GM12878 (cell line): ENCODE results near the gene RAB37. TPM values are rescaled to one million over a fixed set of nuclear protein-coding genes. Genes with fewer than 3 reads are reported as not detected.

ENCODE experiments used
- ATAC-seq: fragments of 200-7000 bp; cut with Tn5 transposase; 3 replicates; pipeline ENCODE4 v1.9.1; 2020; ENCODE audit warnings: mild to moderate bottlenecking, moderate library complexity
- BruUV-seq: library from RNA; stranded (reverse); fragments of 400-500 nt; replicated peaks from 2 replicates; lab custom pipeline; 2021; lab: Mats Ljungman, UMichigan
- CTCF ChIA-PET: fragments of 300-600 bp; sonication (Branson Sonifier 250); formaldehyde crosslinking; extraction: SDS; loops from one replicate; lab custom pipeline; 2021; ENCODE audit warnings: inconsistent platforms; lab: Yijun Ruan, JAX
- POLR2A ChIA-PET: fragments of 350-600 bp; formaldehyde crosslinking; extraction: SDS; loops from one replicate; lab custom pipeline; 2021; ENCODE audit warnings: inconsistent platforms; lab: Charles Lee
- RAD21 ChIA-PET: fragments of 300-600 bp; sonication (Branson Sonifier 250); formaldehyde crosslinking; loops from one replicate; lab custom pipeline; 2023; ENCODE audit warnings: antibody characterized with exemption; ENCODE audit not compliant: unreplicated experiment; lab: Charles Lee
- SMC1A ChIA-PET: fragments of 300-600 bp; sonication (Branson Sonifier 250); formaldehyde crosslinking; loops from one replicate; lab custom pipeline; 2023; ENCODE audit not compliant: unreplicated experiment, uncharacterized antibody; lab: Charles Lee
- DNase-seq: peaks from one replicate; pipeline ENCODE4 v3.0.0-alpha.2; 2011; ENCODE audit warnings: low read depth, low spot score
- FAIRE-seq: peaks from 3 replicates; lab custom pipeline; 2011; peaks lifted over from hg19 to GRCh38; lab: Jason Lieb, UNC
- H2AFZ ChIP-seq: 2 replicates; pipeline ENCODE4 v1.6.0; 2011; ENCODE audit warnings: low read depth, low read length, control low read depth; ENCODE audit not compliant: control insufficient read depth
- H3K27ac ChIP-seq: 2 replicates; pipeline ENCODE4 v1.5.1; 2011; ENCODE audit warnings: control low read depth; ENCODE audit not compliant: control insufficient read depth, insufficient read depth
- H3K27me3 ChIP-seq, 2 experiments: replicated peaks in 1 of 2; 2 replicates each; pipeline versions ENCODE4 v1.6.0 to v1.6.1; 2011; ENCODE audit warnings: low read length in 1 of 2; ENCODE audit not compliant: control insufficient read depth in 2 of 2, insufficient read depth in 2 of 2
- H3K36me3 ChIP-seq, 2 experiments: 2 replicates each; pipeline ENCODE4 v1.5.1; 2011; ENCODE audit warnings: low read length in 1 of 2; ENCODE audit not compliant: control insufficient read depth in 2 of 2, insufficient read depth in 2 of 2
- H3K4me1 ChIP-seq: 2 replicates; pipeline ENCODE4 v1.6.1; 2011; ENCODE audit warnings: mild to moderate bottlenecking, low read length, moderate library complexity, mixed read lengths; ENCODE audit not compliant: control insufficient read depth, insufficient read depth
- H3K4me2 ChIP-seq: 2 replicates; pipeline ENCODE4 v1.6.0; 2011; ENCODE audit warnings: control low read depth; ENCODE audit not compliant: control insufficient read depth, insufficient read depth
- H3K4me3 ChIP-seq: fragments of 200-600 bp; sonication (generic); 2 replicates; pipeline ENCODE4 v1.5.1; 2016
- H3K79me2 ChIP-seq: 2 replicates; pipeline ENCODE4 v1.6.0; 2011; ENCODE audit warnings: low read length; ENCODE audit not compliant: control insufficient read depth, insufficient read depth
- H3K9ac ChIP-seq: 2 replicates; pipeline ENCODE4 v1.8.0; 2011; ENCODE audit warnings: low read length, control low read depth, mixed read lengths; ENCODE audit not compliant: control insufficient read depth, insufficient read depth
- H3K9me3 ChIP-seq: replicated peaks from 3 replicates; pipeline ENCODE4 v1.5.1; 2011; ENCODE audit warnings: mild to moderate bottlenecking, low read length; ENCODE audit not compliant: control insufficient read depth, insufficient read depth
- H4K20me1 ChIP-seq: 2 replicates; pipeline ENCODE4 v1.6.0; 2011; ENCODE audit not compliant: control insufficient read depth, insufficient read depth
- CHD4 ChIP-seq: fragments of 200-600 bp; sonication (generic); IDR thresholded peaks from 2 replicates; pipeline ENCODE4 v1.6.1; 2016; ENCODE audit warnings: mild to moderate bottlenecking
- GABPA ChIP-seq: IDR thresholded peaks from 2 replicates; pipeline ENCODE4 v1.6.1; 2014; ENCODE audit warnings: antibody characterized with exemption, low read depth, mild to moderate bottlenecking, inconsistent platforms
- HDAC6 ChIP-seq: fragments of 200-600 bp; sonication (generic); IDR thresholded peaks from one replicate; pipeline ENCODE4 v1.8.0; 2017; ENCODE audit warnings: antibody characterized with exemption; ENCODE audit not compliant: unreplicated experiment
- JUND ChIP-seq: IDR thresholded peaks from 2 replicates; pipeline ENCODE4 v1.6.1; 2012; ENCODE audit warnings: low read depth, mild to moderate bottlenecking, low read length, improper control_type of control experiment, moderate library complexity
- KDM1A ChIP-seq: fragments of 200-600 bp; sonication (generic); IDR thresholded peaks from 2 replicates; pipeline ENCODE4 v1.6.1; 2016; ENCODE audit warnings: borderline replicate concordance
- LARP7 ChIP-seq: fragments of 450-650 bp; IDR thresholded peaks from 2 replicates; pipeline ENCODE4 v1.6.1; 2017; ENCODE audit warnings: mild to moderate bottlenecking
- MTA2 ChIP-seq: fragments of 450-650 bp; IDR thresholded peaks from 2 replicates; pipeline ENCODE4 v1.6.1; 2016; ENCODE audit warnings: low read depth, mild to moderate bottlenecking, moderate library complexity
- NFYB ChIP-seq: IDR thresholded peaks from 2 replicates; pipeline ENCODE4 v1.6.1; 2011; ENCODE audit warnings: low read depth, mild to moderate bottlenecking, low read length, improper control_type of control experiment, moderate library complexity; ENCODE audit not compliant: insufficient read depth
- PAX5 ChIP-seq: IDR thresholded peaks from 2 replicates; pipeline ENCODE4 v1.6.1; 2011; ENCODE audit warnings: low read depth, low read length, borderline replicate concordance
- SKIL ChIP-seq: fragments of 450-650 bp; IDR thresholded peaks from 2 replicates; pipeline ENCODE4 v1.6.1; 2017; ENCODE audit warnings: mild to moderate bottlenecking, low read depth, inconsistent platforms; ENCODE audit not compliant: poor library complexity, severe bottlenecking
- TARDBP ChIP-seq: IDR thresholded peaks from 2 replicates; pipeline ENCODE4 v1.6.1; 2016; ENCODE audit warnings: borderline replicate concordance
- YY1 ChIP-seq: IDR thresholded peaks from 2 replicates; pipeline ENCODE4 v1.6.1; 2011; ENCODE audit warnings: low read depth, mild to moderate bottlenecking, low read length
- ZBTB4 ChIP-seq: fragments of 450-650 bp; formaldehyde crosslinking; IDR thresholded peaks from 2 replicates; pipeline ENCODE4 v1.4.0; 2022; ENCODE audit warnings: mild to moderate bottlenecking, moderate library complexity
- ZNF24 ChIP-seq: fragments of 450-650 bp; IDR thresholded peaks from 2 replicates; pipeline ENCODE4 v1.6.1; 2017; ENCODE audit warnings: antibody characterized with exemption, mild to moderate bottlenecking
- WGBS: methylation state at CpG from one replicate; pipeline ENCODE4 v1.1.6; 2016; ENCODE audit warnings: low lambda C conversion rate; ENCODE audit not compliant: insufficient replicate concordance, insufficient coverage; ENCODE audit errors: missing lambda C conversion rate; 5-methylcytosine and 5-hydroxymethylcytosine counted together
- in situ Hi-C: fragments of 300-500 bp; cut with MboI; formaldehyde crosslinking; loops from 9 replicates; pipeline ENCODE4 v1.14.3; 2018; ENCODE audit warnings: mixed read lengths
- intact Hi-C: fragments of 100-400 bp; cut with micrococcal nuclease; formaldehyde crosslinking; loops from one replicate; pipeline ENCODE4 v1.14.2; 2022; ENCODE audit not compliant: unreplicated experiment
- polyA plus RNA-seq, 11 experiments: library from polyadenylated mRNA; depleted of rRNA in 4 of 11; unstranded in 6 of 11; stranded (reverse) in 5 of 11; fragments of >200 nt; fragmentation: Nextera tagmentation in 4 of 11; fragmentation: Illumina TruSeq in 1 of 11; extraction: Ambion mirVana in 4 of 11; extraction: Trizol in 1 of 11; gene quantifications; 1 replicate in 1 of 11; 2 replicates in 10 of 11; pipeline versions ENCODE4 v1.2.1 to v1.2.3, GENCODE V29; 2011 to 2016; ENCODE audit warnings: inconsistent platforms in 2 of 11, missing spikeins in 2 of 11, low read depth in 1 of 11
- total RNA-seq, 4 experiments: library from RNA; depleted of rRNA in 3 of 4; stranded (reverse); fragments of >200 nt in 3 of 4; fragmentation: Illumina TruSeq in 1 of 4; extraction: Trizol in 1 of 4; gene quantifications; 2 replicates each; pipeline versions ENCODE4 v1.2.1 to v1.2.3, GENCODE V29; 2013 to 2021
- TF ChIP-seq, protein P1 (sequence below): IDR thresholded peaks from 2 replicates; pipeline ENCODE4 v1.6.1; 2011; ENCODE audit warnings: borderline replicate concordance, low read depth, mild to moderate bottlenecking, moderate library complexity, mixed read lengths, low read length; ENCODE audit not compliant: insufficient read depth; ENCODE audit errors: extremely low read length
- TF ChIP-seq, protein P2 (sequence below): fragments of 450-650 bp; formaldehyde crosslinking; IDR thresholded peaks from 2 replicates; pipeline ENCODE4 v1.4.0; 2020; ENCODE audit warnings: mild to moderate bottlenecking, moderate library complexity

The RAB37 gene
- total and polyA plus RNA-seq, 10 of the 15 experiments (the other 5 are each of a cell fraction or from before 2014, with no cell fraction given), result 0.48 to 5.6 (median 1.7) TPM

DNA sequence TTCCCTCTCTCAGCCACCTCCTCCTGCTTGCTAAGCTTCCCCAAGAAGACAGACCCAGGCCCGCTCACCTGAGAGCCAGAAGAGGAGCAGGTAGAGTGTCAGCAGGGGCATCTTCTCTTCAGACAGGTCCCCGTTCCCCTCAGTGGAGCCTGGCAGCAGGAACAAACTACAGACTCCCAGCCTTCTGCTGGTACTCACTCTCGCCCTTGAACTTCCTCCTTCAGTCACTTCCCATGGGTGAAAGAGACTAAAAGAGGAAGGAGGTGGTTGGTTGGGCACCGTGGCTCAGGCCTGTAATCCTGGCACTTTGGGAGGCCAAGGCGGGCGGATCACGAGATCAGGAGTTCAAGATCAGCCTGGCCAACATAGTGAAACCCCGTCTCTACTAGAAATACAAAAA, 24.3 kb upstream of the RAB37 start, which contains the start of gene CD300LF:
Gene CD300LF, minus strand, starts transcription at position 168 of the 400 bp plus-strand sequence. Its CDS starts 57 bp downstream, at position 111.
- no peak for ATAC-seq
- Histone ChIP-seq H3K79me2 (no peaks in the 10 kb centered on the region), H3K4me3 (no peak within 1 kb of the TSS), H3K4me1 (peaks cover 3% of the 10 kb centered on the region), H4K20me1 (no peaks in the 10 kb centered on the region), H3K36me3 (no peaks in the 10 kb centered on the region), H3K4me2 (no peak within 1 kb of the TSS), H3K9ac (no peak within 1 kb of the TSS), H2AFZ (no peak within 1 kb of the TSS), H3K27me3 (peaks cover 2 to 3% of the 10 kb centered on the region in 2 experiments; a peak in 1 of 4 replicates), H3K9me3 (no peaks in the 10 kb centered on the region), H3K27ac (no peak within 1 kb of the TSS)
- RAD21 ChIA-PET, result no interaction called here
- no TSS peak for BruUV-seq
- intact Hi-C loops, result no loop called here
- TF ChIP-seq NFYB, result no peak
- no peak for TF ChIP-seq HDAC6
- TF ChIP-seq JUND, result no peak
- no peak for TF ChIP-seq ZBTB4 (CRISPR knock-in tag)
- no peak for TF ChIP-seq GABPA
- no peak for TF ChIP-seq ZNF24
- TF ChIP-seq, protein P1, sequence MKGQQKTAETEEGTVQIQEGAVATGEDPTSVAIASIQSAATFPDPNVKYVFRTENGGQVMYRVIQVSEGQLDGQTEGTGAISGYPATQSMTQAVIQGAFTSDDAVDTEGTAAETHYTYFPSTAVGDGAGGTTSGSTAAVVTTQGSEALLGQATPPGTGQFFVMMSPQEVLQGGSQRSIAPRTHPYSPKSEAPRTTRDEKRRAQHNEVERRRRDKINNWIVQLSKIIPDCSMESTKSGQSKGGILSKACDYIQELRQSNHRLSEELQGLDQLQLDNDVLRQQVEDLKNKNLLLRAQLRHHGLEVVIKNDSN, result no peak
- TF ChIP-seq, protein P2, sequence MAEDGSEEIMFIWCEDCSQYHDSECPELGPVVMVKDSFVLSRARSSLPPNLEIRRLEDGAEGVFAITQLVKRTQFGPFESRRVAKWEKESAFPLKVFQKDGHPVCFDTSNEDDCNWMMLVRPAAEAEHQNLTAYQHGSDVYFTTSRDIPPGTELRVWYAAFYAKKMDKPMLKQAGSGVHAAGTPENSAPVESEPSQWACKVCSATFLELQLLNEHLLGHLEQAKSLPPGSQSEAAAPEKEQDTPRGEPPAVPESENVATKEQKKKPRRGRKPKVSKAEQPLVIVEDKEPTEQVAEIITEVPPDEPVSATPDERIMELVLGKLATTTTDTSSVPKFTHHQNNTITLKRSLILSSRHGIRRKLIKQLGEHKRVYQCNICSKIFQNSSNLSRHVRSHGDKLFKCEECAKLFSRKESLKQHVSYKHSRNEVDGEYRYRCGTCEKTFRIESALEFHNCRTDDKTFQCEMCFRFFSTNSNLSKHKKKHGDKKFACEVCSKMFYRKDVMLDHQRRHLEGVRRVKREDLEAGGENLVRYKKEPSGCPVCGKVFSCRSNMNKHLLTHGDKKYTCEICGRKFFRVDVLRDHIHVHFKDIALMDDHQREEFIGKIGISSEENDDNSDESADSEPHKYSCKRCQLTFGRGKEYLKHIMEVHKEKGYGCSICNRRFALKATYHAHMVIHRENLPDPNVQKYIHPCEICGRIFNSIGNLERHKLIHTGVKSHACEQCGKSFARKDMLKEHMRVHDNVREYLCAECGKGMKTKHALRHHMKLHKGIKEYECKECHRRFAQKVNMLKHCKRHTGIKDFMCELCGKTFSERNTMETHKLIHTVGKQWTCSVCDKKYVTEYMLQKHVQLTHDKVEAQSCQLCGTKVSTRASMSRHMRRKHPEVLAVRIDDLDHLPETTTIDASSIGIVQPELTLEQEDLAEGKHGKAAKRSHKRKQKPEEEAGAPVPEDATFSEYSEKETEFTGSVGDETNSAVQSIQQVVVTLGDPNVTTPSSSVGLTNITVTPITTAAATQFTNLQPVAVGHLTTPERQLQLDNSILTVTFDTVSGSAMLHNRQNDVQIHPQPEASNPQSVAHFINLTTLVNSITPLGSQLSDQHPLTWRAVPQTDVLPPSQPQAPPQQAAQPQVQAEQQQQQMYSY (CRISPR knock-in tag), result no peak
- no peak for TF ChIP-seq YY1
- no peak for TF ChIP-seq LARP7
- no peak for TF ChIP-seq TARDBP
- TF ChIP-seq MTA2, result no peak
- no peak for TF ChIP-seq SKIL
- no peak for TF ChIP-seq KDM1A
- TF ChIP-seq PAX5, result no peak
- TF ChIP-seq CHD4, result no peak
- CTCF ChIA-PET, result interaction anchor here (1.5 kb wide), 1 partner anchor 56 kb away, joined by 5 read pairs; no protein-coding TSS in a partner anchor
- no peak for FAIRE-seq
- WGBS, result 27% methylated on average over 8 of the region's 8 CpGs
- no peak for DNase-seq
- SMC1A ChIA-PET, result no interaction called here
- POLR2A ChIA-PET, result no interaction called here
- in situ Hi-C loops, result no loop called here
